A549 treated with Mapracorat at 1 μM for 4 hours (cell line): ENCODE results near the gene TMC3. TPM values are rescaled to one million over a fixed set of nuclear protein-coding genes. Genes with fewer than 3 reads are reported as not detected.

Source experiments
- total RNA-seq: library from RNA; stranded (reverse); fragments of 200-300 nt; extraction: Qiagen RNA extraction; gene quantifications from 5 replicates; pipeline ENCODE4 v1.2.3, GENCODE V29; 2022

TMC3 gene
- not detected in 5 replicates for total RNA-seq

GRCh38 chr15:81373775-81374395, at the start of gene TMC3:
TMC3 (minus strand) TSS chr15:81374213; CDS start chr15:81374077, 136 bp downstream.

GRCh38 chr15:81323944-81324881, 49.8 kb downstream of the TMC3 start, which contains the start of gene STARD5:
STARD5 (minus strand) TSS chr15:81324141; CDS start chr15:81324099, 42 bp downstream.

Other genes starting within 250 kb of the TMC3 start
- gene CFAP161, start 239.9 kb downstream of the TMC3 start, total RNA-seq = not detected in 5 replicates
- gene IL16, start 177.3 kb downstream of the TMC3 start, total RNA-seq = 0.53 TPM in 1 of 5 replicates, not detected in the others
- 1.5 to 2.1 TPM (median 1.8 TPM) in 5 replicates for gene STARD5, start 50.1 kb downstream of the TMC3 start, total RNA-seq